ENCODE measurements around the gene TRIM69.

DNA sequence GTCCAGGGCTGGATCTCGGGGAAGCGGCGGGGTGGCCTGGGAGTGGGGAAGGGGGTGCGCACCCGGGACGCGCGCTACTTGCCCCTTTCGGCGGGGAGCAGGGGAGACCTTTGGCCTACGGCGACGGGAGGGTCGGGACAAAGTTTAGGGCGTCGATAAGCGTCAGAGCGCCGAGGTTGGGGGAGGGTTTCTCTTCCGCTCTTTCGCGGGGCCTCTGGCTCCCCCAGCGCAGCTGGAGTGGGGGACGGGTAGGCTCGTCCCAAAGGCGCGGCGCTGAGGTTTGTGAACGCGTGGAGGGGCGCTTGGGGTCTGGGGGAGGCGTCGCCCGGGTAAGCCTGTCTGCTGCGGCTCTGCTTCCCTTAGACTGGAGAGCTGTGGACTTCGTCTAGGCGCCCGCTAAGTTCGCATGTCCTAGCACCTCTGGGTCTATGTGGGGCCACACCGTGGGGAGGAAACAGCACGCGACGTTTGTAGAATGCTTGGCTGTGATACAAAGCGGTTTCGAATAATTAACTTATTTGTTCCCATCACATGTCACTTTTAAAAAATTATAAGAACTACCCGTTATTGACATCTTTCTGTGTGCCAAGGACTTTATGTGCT lies 24.5 kb upstream of the TRIM69 start:
- TF ChIP-seq, protein P1, sequence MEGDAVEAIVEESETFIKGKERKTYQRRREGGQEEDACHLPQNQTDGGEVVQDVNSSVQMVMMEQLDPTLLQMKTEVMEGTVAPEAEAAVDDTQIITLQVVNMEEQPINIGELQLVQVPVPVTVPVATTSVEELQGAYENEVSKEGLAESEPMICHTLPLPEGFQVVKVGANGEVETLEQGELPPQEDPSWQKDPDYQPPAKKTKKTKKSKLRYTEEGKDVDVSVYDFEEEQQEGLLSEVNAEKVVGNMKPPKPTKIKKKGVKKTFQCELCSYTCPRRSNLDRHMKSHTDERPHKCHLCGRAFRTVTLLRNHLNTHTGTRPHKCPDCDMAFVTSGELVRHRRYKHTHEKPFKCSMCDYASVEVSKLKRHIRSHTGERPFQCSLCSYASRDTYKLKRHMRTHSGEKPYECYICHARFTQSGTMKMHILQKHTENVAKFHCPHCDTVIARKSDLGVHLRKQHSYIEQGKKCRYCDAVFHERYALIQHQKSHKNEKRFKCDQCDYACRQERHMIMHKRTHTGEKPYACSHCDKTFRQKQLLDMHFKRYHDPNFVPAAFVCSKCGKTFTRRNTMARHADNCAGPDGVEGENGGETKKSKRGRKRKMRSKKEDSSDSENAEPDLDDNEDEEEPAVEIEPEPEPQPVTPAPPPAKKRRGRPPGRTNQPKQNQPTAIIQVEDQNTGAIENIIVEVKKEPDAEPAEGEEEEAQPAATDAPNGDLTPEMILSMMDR (IDR thresholded peaks at IDR 0.05), result no peak
- no peak for TF ChIP-seq POLR2A (IDR thresholded peaks at IDR 0.05)

Data from heart left ventricle (tissue), 13 donors.